Ammon's horn (tissue), 1 donor: ENCODE measurements around the gene HUS1B.
"Not testable (repeated sequence)": the region's sequence is repeated elsewhere in the genome, so short reads cannot be mapped to it uniquely, and the experiment has no call there.

Experiments used
- DNase-seq: peaks from one replicate; pipeline ENCODE4 v3.0.0-alpha.2; 2016; ENCODE audit warnings: low spot score

HUS1B gene

DNA sequence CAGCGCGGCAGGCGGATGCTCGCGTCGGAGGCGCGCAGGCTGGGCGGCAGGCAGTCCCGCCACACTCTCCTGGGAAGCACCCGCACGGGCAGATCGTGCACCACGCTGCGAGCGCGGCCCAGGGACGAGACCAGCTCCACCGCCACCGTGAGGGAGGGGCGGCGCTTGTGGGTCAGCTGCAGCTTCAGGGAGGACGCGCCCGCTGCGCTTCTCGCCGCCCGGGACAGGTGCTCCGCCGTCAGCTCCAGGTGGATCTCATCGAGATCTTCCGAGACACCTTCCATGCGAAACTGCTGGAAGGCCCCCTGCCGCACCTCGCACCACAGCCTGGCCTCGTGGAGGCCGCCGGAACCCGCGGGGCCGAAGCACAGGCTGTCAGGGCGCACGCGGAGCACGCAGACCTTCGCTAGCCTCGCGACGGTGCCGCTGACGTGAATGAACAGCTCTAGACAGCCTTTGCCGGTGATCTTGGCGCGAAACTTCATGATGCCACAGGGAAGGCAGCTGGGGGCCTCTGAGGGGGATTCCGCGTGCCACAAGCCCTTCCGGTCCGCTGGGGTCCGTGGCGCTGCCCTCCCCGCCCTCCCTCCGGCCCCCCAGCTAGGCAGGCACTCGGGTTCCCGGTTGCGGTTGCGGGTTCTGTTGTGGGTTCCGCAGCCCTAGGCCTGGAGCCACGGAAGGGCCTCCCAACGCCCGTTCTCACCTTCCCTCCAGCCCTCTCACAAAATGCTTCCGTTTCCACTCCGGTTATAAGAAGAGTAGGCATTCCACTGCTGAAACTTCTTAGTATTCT is at the start of gene HUS1B:
HUS1B (minus strand) TSS at position 641 of the 793 bp plus-strand sequence; CDS start at position 485, 156 bp downstream.
- no peak for DNase-seq

DNA sequence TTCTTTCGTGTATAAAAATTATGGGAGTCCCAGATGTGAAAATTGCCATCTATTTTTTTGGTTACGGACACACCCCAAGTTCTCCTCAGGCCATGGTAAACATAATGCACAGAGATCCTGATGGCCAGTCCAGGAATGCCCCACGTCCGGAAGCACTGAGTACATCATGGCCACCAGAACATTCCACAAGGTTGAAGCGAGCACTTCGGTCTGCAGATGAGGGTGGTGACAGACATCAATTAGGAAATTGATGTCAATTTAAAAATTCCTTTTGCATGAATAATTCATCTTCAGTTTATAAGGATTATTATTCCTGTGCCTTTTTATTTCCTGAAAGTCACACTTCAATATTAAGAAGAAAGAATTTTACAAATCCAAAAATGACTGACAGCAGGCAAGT is 49.2 kb upstream of the HUS1B start:
- no peak for DNase-seq

DNA sequence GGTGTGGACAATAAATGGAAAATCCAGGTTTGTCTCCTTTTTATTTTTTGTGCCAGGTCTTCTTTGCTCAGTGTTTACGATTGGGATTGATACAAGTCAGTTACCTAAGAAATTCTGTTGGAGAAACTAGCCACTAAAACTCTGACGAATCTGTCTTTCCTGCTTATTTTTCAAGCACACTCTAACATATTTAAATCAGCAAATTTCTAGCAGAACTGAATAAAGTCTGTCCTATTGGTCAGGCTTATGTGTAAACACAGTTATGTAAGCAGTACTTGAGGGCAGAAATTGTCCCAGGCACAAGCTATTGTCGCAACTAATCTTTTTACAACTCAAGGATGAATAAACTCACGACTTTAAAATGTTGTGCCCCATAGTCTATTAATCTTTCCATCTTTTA is 48.1 kb upstream of the HUS1B start:
- no peak for DNase-seq

DNA sequence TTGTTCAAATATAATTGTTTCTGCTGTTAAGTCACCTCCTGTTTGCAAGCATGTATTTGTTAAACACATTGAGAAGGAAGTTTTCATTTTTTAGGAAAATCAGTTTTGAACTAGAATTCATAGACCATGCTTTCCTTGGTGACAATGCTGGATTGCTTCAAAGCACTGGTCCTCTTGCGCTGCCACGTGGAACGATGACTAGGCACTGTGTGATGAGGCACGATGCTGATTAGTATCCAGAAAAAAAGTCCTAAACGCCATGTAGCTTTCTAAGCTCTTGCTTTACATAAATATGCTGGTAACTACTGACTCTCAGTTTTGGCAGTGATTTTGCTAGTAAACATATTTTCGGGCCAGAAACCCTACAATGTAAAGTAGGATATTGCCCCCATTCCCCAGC is 47.1 kb upstream of the HUS1B start:
- no peak for DNase-seq

DNA sequence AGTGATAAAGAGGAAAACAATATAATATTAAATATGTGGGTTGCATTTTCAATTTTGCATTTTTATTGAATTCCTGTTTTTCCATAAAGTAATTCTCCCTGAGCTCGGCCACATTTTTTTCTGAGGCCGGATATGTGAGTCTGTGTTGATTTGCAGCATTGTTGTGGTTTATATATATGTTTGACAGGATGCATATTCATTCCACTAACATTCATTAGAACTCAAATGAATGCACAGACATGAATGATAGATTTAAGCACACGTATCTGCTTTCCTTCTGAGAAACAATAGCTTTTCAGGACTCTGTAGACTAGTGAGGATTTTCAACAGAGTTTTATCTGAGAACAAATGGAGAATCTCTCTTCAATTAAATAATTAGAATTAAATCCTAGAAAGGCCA is 46.7 kb upstream of the HUS1B start:
- DNase-seq: no peak

DNA sequence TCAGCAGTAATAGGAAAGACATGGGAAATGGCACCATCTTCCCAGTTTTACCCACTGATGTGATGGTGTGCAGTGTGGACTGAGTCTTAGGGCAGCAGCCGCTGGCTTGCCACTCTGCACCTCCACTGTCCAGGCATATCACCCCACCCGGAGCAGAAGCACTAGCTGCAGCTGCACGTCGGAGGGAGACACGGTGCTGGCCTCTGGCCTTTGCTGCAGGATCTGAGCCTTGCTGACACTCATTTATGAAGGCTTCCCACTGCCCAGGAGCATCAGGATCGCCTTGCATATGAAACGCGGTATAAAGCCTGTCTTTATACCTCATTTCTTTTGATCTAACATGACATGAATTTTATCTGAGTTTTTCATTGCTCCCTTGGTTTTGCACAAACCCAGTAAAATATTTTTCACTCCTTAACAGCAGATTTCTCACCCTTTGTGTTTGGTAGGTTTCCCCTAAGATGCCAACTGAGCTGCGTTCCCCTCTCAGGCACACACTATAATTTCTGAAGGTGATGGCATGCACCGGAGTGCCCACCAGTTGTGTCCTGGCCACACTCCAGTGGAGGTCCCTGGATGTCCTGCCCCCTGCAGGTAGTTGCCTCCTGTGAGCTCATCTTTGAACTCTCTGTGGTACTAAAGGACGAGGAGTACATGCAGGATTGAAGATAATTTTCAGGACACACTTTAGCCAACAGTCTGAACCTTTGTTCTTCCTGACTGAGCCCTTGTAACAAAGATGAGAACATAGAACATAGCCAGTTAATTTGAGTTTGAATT is 45.0 kb upstream of the HUS1B start:
- no peak for DNase-seq

DNA sequence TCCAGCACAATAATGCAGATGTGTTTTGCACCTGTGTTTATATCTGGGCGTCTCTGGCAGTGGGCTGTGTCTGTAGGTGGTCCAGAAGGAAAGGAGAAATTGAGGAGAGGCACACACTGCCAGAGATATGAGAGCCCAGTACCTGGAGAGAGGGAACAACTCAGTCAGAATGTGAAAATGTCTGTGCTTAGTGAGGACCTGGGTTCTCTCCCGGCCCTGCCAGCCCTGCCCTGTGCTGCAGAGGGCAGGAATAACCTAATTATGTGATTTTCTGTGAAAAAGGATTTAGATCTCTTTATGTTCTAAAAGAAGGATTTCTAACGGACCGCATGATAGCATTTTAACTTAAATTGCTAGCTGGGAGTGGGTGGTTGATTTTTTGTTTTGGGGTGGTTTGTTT is 44.3 kb upstream of the HUS1B start:
- DNase-seq: no peak

DNA sequence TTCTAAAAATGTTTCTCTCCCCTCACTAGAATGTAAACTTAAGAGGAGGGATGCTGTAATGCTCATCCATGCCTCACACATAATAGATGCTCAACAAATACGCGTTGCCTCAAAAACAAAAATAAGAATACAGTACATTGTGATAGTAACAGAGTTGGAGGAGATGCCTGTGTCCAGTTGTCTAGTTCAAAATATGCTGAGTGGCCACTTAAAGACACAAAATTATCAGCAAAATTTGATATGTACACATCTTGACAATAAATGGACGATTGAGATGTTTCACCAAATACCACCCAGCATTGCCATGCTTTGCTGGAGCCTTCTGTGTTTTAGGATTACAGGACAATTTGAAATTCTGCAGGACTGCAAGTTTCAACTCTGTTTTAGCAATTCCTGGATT is 43.6 kb upstream of the HUS1B start:
- no peak for DNase-seq

DNA sequence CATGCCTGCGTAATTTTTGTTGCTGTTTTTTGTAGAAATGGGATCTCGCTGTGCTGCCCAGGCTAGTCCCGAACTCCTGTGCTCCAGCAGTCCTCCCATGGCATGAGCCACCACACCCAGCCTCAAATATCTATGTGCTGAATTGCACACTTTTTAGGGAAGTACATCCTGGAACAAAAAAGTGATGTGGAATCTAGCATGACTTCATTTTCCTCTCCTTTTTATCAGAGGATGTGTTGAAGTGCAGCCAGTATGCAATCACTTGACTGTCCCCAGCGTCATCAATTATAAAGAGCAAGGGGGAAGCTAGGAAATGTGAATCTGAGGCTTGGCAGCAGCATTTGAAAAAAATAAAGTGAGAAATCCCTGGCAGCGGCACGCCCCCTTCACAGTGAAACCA is 42.4 kb upstream of the HUS1B start:
- no peak for DNase-seq

DNA sequence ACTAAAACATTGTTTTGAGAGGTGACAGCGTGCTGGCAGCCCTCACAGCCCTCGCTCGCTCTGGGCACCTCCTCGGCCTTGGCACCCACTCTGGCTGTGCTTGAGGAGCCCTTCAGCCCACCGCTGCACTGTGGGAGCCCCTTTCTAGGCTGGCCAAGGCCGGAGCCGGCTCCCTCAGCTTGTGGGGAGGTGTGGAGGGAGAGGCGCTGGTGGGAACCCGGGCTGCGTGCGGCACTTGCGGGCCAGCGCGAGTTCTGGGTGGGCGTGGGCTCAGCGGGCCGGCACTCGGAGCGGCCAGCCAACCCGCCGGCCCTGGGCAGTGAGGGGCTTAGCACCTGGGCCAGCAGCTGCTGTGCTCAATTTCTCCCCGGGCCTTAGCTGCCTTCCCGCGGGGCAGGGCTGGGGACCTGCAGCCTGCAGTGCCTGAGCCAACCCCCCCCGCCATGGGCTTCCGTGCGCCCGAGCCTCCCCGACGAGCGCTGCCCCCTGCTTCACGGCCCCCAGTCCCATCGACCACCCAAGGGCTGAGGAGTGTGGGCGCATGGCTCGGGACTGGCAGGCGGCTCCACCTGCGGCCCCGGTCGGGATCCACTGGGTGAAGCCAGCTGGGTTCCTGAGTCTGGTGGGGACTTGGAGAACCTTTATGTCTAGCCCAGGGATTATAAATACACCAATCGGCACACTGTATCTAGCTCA is 37.7 kb upstream of the HUS1B start:
- DNase-seq: not testable (repeated sequence)

DNA sequence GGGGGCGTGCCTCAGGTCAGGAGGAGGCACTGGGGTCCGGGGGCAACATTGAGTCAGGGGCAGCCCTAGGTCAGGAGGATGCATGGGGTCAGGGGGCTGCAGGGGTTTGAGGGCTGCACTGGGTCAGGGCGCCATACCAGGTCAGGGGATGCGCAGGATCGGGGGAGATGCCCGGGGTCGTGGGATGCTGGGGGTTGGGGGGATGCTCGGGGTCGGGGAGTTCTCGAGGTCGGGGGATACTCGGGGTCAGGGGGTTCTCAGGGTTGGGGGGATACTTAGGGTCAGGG is 36.8 kb upstream of the HUS1B start:
- DNase-seq: no peak

DNA sequence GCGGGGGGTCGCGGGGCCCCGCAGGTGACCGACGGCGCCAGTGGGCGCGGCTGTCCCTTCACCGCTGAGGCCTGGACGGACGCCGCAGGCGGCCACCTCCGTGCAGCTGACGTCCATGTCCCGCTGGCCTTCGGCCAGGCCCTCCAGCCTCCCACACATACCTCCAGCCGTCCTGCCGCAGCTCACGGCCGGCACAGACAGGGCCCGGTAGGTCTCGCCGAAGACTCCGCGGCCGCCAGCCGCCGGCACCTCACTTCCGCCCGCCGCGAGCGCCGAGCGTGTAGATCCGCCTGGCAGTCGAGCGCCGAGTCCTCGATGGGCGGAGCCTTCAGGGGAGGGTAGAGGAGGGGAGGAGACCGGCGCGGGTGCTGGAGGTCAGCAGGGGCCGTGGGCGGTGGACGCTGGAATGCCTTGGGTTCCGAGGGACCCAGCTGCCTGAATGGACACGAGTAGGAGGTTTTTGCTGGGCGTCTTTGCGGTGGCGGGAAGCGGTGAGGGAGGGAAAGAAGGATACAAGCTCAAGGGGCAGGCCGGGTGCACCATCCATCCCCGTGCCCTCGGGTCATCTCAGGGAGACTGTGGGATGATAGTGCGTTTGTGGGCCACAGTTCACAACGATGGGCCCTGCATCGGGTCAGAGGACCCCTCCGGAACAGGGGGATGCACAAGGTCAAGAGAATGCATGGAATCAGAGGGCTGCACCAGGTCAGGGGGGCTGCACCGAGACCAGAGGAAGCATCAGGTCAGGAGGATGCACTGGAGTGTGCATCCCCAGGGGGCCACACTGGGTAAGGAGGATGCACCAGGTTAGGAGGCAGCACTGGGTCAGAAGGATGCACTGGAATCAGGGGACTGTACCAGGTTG is 36.2 kb upstream of the HUS1B start, which contains the start of gene EXOC2:
EXOC2 (minus strand) TSS at position 282 of the 865 bp plus-strand sequence. CDS start 55,321 bp downstream, outside the sequence.
- peak; percentile 87 for DNase-seq

DNA sequence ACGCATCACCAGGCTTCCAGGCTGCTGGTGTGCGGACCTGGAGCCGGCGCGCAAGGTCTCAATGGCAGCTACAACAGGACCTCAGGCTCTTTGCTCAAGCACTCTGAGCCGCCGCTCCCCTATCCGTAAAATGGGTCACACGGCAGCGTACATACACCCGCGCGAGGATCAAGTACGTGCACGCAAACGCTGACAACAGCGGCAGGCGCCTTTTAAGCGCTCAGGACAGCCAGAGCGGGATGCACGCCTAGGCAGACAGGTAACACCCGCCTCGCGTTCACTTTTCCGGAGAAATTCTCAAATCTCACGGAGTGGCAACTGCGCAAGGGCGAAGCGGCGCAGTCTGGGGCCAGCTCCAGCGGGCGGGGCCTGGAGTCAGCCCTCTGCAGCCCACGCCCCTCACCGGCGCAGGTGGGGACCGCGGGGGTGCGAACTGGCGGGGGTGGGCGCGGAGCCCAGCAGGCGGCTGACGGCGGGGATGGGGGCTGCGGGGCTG is 35.5 kb upstream of the HUS1B start:
- DNase-seq: peak; percentile 35

DNA sequence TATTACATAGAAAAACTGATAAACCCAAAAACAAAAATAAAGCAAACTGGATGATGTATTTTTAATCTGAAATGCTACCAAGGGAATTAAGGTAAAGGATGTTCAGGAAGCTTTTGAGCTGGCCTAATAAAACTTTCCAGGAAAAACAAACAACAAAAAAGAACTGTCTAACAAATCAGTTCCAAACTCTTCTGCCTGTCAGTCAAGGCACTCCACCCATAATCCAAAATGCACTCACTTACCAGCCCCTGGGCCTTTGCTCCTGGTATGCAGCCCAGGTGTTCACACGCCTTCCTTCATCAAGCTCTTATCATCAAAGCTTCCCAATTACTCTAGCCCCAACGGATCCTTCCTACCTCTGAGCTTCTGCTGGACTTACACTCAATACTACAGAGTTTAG is 32.3 kb upstream of the HUS1B start:
- DNase-seq: no peak

DNA sequence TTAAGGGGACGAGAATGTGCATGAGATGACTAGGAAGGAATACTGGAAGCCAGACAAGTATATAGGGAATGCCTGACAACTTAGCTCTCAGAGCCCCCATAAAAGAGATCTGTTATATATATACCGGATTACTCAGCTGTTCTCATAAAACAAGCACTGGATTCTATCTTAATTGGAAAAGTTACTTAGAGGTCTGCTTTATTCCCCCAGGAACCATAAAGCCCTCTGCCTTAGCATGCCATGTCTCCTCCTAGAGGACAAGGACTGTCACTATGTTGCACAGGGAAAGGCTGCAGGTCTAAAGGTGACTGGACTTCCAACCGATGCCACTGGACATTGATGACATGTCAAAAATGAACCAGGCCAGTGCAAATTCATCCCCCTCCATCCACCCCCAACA is 29.6 kb upstream of the HUS1B start:
- DNase-seq: no peak

DNA sequence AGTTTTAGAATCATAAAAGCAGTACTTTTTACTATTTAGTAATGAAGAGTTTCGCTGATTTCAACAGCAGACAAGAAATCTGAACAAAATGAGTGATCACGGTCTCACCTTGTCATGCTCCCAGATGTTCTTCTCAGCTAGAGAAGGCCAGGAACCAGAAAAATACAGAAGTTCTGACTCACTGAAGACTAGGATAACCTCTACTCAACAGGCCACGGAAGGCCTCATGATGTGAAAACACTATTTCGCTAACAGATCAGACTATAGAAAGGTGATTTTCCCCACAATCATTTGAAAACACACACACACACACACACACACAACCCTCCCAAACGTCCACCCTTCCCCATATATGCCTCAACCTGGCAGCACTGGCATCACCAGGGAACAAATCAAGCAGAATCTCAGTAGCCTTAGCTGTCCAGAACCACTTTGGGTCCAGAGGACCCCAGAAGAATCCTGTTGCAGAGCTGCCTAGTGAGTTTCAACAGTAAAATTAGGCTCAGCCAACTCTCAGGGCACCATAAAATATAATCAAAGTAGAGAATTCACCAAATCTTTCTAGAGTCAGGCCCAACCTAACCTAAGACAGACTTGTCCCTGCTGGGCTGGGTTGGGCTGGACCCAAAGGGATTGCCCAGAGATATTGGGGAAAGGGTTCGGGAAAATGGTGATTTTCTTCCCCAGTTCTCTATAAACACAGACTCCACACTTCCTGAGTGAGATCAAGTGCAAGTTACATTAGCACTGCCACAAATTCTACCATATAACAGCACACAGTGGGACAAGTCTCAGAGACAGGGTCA is 28.1 kb upstream of the HUS1B start:
- DNase-seq: no peak

DNA sequence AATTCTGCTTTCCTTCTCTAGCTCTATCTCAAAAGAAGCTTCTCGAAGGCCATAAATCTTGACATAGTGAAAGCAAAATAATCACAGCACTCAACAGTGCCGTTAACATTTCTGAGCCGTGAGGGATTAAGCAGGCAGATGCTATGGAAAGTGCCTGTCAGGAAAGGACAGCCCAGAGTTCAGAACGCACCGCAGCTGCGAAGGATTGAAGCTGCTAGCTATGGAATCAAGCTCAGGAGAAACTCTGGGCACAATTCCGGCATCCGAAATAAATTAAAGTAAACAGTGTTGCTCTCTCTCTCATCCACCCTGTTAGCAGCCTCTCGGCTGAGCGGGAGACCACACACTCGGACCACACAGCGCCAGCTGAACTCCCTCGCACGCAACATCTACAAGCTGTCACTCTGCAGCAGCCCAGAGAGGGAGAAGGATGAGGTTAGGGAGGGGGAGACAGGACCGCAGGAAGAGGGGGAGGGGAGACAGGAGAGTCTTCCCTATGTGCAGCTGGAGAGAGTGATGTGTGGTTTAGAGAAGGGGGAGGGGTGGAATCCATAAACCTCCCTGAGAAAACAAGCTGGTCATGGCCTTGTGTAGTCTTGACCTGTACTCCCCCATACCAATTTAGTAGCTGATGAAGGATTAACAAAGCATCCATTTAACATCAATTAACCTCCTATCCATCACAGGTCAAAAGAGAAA is 27.0 kb upstream of the HUS1B start:
- DNase-seq: peak; percentile 20

DNA sequence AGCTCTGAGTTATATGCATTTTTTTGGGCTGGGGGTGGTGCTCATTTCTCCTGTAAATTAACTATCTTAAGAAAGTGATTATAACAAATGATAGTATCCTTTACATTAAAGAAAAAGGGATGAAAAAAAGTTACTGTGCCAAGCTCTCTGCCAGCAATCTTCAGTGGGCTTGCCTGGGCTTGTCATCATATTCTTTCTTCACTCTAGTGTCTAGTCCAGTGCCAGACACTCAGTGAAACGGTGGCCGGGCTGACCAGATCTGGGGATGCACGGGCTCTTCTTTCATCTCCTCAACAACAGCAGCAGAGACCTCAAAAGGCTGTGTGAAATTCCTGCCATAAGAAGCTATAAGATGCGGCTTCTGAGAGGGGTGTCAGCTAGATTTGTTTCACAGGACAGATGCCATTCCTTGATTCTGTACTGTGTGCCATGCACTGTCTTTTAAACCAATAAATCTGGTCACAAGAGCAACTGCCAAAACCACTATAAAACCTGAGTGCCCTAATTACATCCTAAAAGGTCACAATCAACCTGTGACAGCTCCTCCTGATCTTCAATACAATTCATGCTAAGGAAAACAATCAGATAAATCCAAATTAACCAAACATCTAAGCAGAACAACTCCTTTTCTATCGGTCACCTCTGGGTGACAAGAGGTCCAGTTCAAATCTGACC is 23.9 kb upstream of the HUS1B start:
- no peak for DNase-seq

DNA sequence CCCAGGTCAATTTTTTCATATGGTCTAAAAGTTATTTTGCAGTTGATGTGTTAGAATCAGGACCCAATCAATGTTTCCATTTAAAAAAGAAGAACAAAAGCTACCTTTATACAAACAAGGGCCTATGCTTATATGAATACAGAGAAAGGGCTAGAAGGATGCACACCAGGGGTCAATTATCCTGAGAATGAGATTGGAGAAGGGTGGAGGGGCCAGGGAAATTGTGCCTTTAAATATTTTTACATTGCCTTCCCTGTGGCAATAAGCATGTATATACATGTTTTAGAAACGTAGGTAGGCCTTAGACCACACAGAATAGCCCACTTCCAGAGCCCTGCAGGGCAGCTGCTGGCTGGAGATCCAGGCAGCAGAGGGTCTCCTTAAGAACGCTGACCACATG is 23.4 kb upstream of the HUS1B start:
- DNase-seq: no peak

DNA sequence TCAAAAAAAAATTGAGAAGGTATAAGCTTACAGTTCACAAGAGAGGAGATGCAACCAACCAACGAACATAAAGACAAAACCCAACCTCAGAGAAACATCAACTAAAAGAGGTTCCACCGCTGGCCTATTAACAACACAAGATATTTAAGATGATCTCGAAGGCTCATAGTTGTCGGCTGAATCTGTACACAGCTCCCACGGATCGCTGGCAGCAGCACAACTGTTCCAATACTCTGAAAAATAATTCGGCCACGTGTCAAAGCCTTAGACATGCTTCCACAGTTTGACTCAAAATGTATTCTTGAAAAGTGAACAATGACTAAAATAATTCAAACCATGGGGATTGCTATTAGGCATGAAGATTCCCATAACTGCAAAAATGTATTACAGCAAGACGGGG is 22.4 kb upstream of the HUS1B start:
- DNase-seq: no peak
